ENCODE results near the gene PRR27.

PRR27 gene

GRCh38 chr4:70151271-70151670 lies 2.8 kb upstream of the PRR27 start:
- TF ChIP-seq CTCF (IDR thresholded peaks at IDR 0.05; ENCODE audit: extremely low read depth, missing control alignments), result no peak
- no peak for DNase-seq (ENCODE audit: low spot score)

GRCh38 chr4:70152088-70152487 lies 1.9 kb upstream of the PRR27 start:
- no peak for TF ChIP-seq CTCF (IDR thresholded peaks at IDR 0.05; ENCODE audit: extremely low read depth, missing control alignments)
- no peak for DNase-seq (ENCODE audit: low spot score)

GRCh38 chr4:70158576-70158975 lies 4.5 kb downstream of the PRR27 start:
- no peak for TF ChIP-seq CTCF (IDR thresholded peaks at IDR 0.05; ENCODE audit: extremely low read depth, missing control alignments)
- no peak for DNase-seq (ENCODE audit: low spot score)

GRCh38 chr4:70177090-70177489 lies 23.1 kb downstream of the PRR27 start:
- TF ChIP-seq CTCF (IDR thresholded peaks at IDR 0.05; ENCODE audit: extremely low read depth, missing control alignments), result no peak
- DNase-seq (ENCODE audit: low spot score), result no peak

- TF ChIP-seq CTCF (IDR thresholded peaks at IDR 0.05; ENCODE audit: extremely low read depth, missing control alignments), result no peak
- DNase-seq (ENCODE audit: low spot score), result no peak
These were observed 24.1 kb downstream of the PRR27 start for GRCh38 chr4:70178075-70178660.

- no peak for DNase-seq (ENCODE audit: low spot score)
- no peak for TF ChIP-seq CTCF (IDR thresholded peaks at IDR 0.05; ENCODE audit: extremely low read depth, missing control alignments)
These were observed 25.8 kb downstream of the PRR27 start for GRCh38 chr4:70179811-70180210.

- no peak for TF ChIP-seq CTCF (IDR thresholded peaks at IDR 0.05; ENCODE audit: extremely low read depth, missing control alignments)
- DNase-seq (ENCODE audit: low spot score), result no peak
These were observed 27.8 kb downstream of the PRR27 start for GRCh38 chr4:70181864-70182263.

Data from GM20000 (cell line).